ENCODE results near the gene DCP1B.

Gene DCP1B

DNA sequence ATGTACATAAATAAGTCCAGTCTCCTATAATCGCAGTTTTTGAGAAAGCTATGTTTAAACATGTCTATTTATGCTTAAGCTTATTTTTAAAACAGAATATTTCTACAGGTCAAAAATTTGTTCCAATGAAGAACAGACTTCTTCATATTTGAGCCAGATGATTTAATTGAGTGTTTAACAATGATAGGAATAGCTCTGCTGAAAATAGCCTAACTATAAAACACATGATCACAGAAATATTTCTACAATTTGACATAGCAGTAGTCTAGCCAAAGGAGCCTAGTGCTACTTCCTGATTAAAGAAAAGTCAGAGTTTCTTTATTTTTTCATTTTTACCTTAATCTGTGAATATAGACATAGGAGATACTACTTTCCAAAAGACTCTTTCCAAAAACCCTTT, 29.4 kb downstream of the DCP1B start:
- no peak for DNase-seq (ENCODE audit: low read depth)
- TF ChIP-seq, protein P1, sequence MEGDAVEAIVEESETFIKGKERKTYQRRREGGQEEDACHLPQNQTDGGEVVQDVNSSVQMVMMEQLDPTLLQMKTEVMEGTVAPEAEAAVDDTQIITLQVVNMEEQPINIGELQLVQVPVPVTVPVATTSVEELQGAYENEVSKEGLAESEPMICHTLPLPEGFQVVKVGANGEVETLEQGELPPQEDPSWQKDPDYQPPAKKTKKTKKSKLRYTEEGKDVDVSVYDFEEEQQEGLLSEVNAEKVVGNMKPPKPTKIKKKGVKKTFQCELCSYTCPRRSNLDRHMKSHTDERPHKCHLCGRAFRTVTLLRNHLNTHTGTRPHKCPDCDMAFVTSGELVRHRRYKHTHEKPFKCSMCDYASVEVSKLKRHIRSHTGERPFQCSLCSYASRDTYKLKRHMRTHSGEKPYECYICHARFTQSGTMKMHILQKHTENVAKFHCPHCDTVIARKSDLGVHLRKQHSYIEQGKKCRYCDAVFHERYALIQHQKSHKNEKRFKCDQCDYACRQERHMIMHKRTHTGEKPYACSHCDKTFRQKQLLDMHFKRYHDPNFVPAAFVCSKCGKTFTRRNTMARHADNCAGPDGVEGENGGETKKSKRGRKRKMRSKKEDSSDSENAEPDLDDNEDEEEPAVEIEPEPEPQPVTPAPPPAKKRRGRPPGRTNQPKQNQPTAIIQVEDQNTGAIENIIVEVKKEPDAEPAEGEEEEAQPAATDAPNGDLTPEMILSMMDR (conservative IDR thresholded peaks at IDR 0.05; ENCODE audit: low read depth, low read length): no peak
- H3K4me3 ChIP-seq (ENCODE audit: low read length): no peak overlapping the region

DNA sequence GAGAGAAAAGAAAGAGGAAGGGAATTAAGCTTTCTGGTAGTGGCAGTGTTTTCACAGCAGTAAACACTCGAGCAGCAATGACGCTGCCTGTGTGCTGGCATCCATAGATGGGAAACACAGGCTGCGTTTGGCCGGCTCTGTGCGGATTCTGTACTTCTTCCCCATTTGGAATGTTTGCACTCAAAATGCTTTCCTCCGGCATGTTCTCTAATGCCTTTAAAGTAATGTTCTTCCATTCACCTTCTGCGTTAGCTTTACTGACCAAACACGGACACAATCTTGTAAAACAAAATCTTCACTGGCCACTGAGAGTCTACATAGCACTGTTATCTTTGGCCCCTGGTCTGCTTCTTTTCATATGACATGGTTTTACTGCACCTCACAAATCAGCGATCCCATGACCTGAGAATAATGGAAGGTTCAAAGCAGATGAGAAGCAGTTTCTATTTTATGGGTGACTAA, 31.4 kb downstream of the DCP1B start:
- DNase-seq (ENCODE audit: low read depth): no peak
- TF ChIP-seq, protein P1 (conservative IDR thresholded peaks at IDR 0.05; ENCODE audit: low read depth, low read length): no peak
- H3K4me3 ChIP-seq (ENCODE audit: low read length): no peak overlapping the region

DNA sequence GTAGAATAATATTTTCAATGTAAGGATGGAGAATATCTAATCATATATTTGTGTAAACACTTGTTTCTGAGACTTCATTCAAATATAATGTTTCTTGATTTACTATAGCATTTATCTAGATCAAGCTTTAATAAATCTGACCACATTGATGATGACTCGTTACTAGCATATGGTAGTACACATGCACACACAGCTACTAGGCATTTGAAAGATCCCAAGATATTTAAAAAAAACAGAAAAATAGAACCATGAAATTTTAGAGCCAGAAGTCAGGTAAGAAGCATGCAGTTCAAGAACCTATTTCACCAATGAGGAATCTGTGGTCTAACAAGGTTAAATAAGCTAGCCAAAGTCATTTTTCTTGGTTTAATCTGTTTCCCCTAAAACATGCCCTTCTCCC, 32.0 kb downstream of the DCP1B start:
- no peak overlapping the region for H3K4me3 ChIP-seq (ENCODE audit: low read length)
- DNase-seq (ENCODE audit: low read depth): no peak

DNA sequence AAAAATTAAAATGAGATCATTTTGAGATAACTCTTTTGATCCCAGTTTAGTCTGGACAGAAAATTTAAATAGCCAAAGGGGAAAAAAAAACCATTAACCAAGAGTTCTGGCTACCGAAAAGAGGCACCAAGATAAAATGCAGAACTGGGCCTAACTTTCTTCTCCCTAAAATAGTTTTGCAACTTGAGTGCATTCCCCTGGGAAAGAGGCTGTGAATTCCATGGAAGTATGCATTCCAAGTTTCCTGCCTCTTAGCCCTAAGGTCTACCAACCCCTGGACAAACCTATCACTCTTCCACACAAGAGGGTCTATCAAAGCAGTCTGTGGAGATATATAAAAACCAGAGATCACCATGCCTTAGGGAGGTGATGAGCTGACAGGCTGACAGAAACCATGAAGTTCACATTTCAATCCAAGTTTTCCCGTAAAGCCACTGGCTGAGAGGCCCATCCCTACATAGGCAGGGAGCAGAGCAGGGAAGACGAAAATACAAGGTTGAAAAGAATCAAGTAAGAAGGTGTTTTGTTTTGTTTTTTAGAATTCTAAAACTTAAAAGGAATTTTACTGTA, 33.8 kb downstream of the DCP1B start:
- DNase-seq (ENCODE audit: low read depth): no peak
- TF ChIP-seq, protein P1 (conservative IDR thresholded peaks at IDR 0.05; ENCODE audit: low read depth, low read length): no peak

More for the DNA sequence above, 32.0 kb downstream of the DCP1B start:
- TF ChIP-seq, protein P1 (conservative IDR thresholded peaks at IDR 0.05; ENCODE audit: low read depth, low read length): no peak

DNA sequence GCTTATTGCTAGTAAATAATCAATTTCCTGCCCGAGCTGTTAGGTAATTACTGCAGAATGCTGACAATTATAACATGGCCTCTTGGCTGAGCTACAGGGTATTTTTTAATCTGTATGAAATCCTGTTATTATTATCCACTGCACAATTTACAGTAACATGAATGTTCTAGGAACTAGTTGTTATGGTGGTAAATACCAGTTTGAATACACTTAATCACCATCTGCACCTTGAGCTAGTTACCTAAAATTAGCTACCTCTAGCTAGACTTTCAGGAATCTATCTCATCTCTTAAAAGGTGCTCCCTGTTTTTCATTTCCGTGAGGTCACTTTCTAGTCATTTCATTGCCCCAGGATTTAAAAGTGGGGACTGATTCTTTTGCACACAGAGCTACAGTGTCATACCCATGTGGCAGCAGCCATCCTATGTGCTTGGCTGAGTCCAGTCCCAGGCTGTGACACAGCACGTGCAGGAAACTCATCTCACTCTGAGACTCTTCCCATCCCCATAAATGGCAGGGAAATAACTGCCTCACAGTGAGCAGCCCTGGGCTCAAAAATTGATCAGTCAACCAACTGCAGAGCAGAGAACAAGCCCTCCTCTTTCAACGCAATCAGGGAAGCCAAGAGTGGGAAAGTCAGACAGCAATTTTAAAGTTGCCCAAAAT, 37.6 kb downstream of the DCP1B start:
- no peak overlapping the region for H3K4me3 ChIP-seq (ENCODE audit: low read length)
- TF ChIP-seq, protein P1 (conservative IDR thresholded peaks at IDR 0.05; ENCODE audit: low read depth, low read length): no peak
- DNase-seq (ENCODE audit: low read depth): no peak

More for the DNA sequence above, 33.8 kb downstream of the DCP1B start:
- H3K4me3 ChIP-seq (ENCODE audit: low read length): no peak overlapping the region

DNA sequence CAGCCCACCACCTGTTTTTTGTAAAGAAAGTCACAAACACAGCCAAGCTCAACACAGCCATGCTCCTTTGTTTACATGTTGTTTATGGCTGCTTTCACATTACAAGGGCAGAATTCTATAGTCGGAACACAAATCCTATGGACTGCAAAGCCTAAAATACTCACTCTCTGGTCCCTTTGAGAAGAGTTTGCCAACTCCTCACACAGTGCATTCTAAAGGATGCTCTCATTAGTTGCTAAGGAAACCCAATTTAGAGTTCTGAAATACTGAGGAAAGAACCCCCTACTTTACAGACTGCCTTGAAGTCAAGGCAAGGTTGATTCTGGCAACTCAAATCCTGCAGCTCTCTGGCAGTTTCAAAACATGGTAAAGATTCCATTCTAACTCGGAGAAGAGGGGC, 38.3 kb downstream of the DCP1B start:
- no peak for DNase-seq (ENCODE audit: low read depth)
- H3K4me3 ChIP-seq (ENCODE audit: low read length): no peak overlapping the region
- TF ChIP-seq, protein P1 (conservative IDR thresholded peaks at IDR 0.05; ENCODE audit: low read depth, low read length): no peak

Measured in retinal pigment epithelial cell (primary cell).